Stimulated activated CD4-positive, alpha-beta T cell treated with anti-CD3 and anti-CD28 coated beads, Interleukin-2, amount 100 ng/mL, for 4 hours (primary cell): ENCODE measurements around the gene SMNDC1.
"Not testable (repeated sequence)": the region's sequence is repeated elsewhere in the genome, so short reads cannot be mapped to it uniquely, and the experiment has no call there.

ENCODE experiments used
- DNase-seq: peaks from one replicate; pipeline ENCODE4 v3.0.0-alpha.2; 2020; ENCODE audit warnings: low read depth

The SMNDC1 gene

GRCh38 chr10:110279407-110279986 lies 25.2 kb downstream of the SMNDC1 start:
- peak; percentile 29 for DNase-seq

- no peak for DNase-seq
These were observed 25.9 kb downstream of the SMNDC1 start for GRCh38 chr10:110278562-110279406.

GRCh38 chr10:110277591-110277990 lies 27.1 kb downstream of the SMNDC1 start:
- DNase-seq: no peak

GRCh38 chr10:110276603-110277002 lies 28.1 kb downstream of the SMNDC1 start:
- DNase-seq: no peak

GRCh38 chr10:110275128-110275729 lies 29.5 kb downstream of the SMNDC1 start:
- DNase-seq: no peak

- no peak for DNase-seq
These were observed 30.1 kb downstream of the SMNDC1 start for GRCh38 chr10:110274647-110275046.

- no peak for DNase-seq
These were observed 30.6 kb downstream of the SMNDC1 start for GRCh38 chr10:110274072-110274627.

- DNase-seq: peak; percentile 28
These were observed 31.2 kb downstream of the SMNDC1 start for GRCh38 chr10:110273474-110273873.

- DNase-seq: not testable (repeated sequence)
These were observed 31.7 kb downstream of the SMNDC1 start for GRCh38 chr10:110272995-110273394.

GRCh38 chr10:110269374-110270318 lies 35.1 kb downstream of the SMNDC1 start:
- DNase-seq: no peak

- no peak for DNase-seq
These were observed 35.7 kb downstream of the SMNDC1 start for GRCh38 chr10:110268971-110269370.

GRCh38 chr10:110268442-110268841 lies 36.3 kb downstream of the SMNDC1 start:
- no peak for DNase-seq

GRCh38 chr10:110267276-110267675 lies 37.4 kb downstream of the SMNDC1 start:
- DNase-seq: no peak

GRCh38 chr10:110265573-110266193 lies 39.0 kb downstream of the SMNDC1 start:
- DNase-seq: no peak

GRCh38 chr10:110263164-110263563 lies 41.6 kb downstream of the SMNDC1 start:
- DNase-seq: no peak

GRCh38 chr10:110260746-110261477 lies 43.8 kb downstream of the SMNDC1 start:
- no peak for DNase-seq

GRCh38 chr10:110259317-110259716 lies 45.4 kb downstream of the SMNDC1 start:
- DNase-seq: no peak

- DNase-seq: no peak
These were observed 46.2 kb downstream of the SMNDC1 start for GRCh38 chr10:110258542-110258941.

GRCh38 chr10:110254467-110254866 lies 50.3 kb downstream of the SMNDC1 start:
- no peak for DNase-seq

- no peak for DNase-seq
These were observed 52.6 kb downstream of the SMNDC1 start for GRCh38 chr10:110252151-110252550.

GRCh38 chr10:110251392-110251791 lies 53.3 kb downstream of the SMNDC1 start:
- not testable (repeated sequence) for DNase-seq
